Progenitor cell of endocrine pancreas (in vitro differentiated cells): ENCODE measurements around the gene F2RL1. TPM values are rescaled to one million over a fixed set of nuclear protein-coding genes. Genes with fewer than 3 reads are reported as not detected.

Experiments
- DNase-seq: peaks from one replicate; pipeline ENCODE4 v3.0.0; 2021; ENCODE audit warnings: low spot score; ENCODE audit not compliant: unreplicated experiment
- H3K27ac Mint-ChIP-seq: 2 replicates; pipeline ENCODE4 v1.8.0; 2021; ENCODE audit warnings: mild to moderate bottlenecking, moderate library complexity, mixed read lengths
- H3K27me3 Mint-ChIP-seq: 2 replicates; pipeline ENCODE4 v1.8.0; 2021; ENCODE audit warnings: mixed read lengths
- H3K36me3 Mint-ChIP-seq: 2 replicates; pipeline ENCODE4 v1.8.0; 2022; ENCODE audit warnings: mixed read lengths; ENCODE audit not compliant: insufficient read depth
- H3K4me1 Mint-ChIP-seq: 2 replicates; pipeline ENCODE4 v1.8.0; 2021; ENCODE audit warnings: low read depth, mixed read lengths
- H3K4me3 Mint-ChIP-seq: 2 replicates; pipeline ENCODE4 v1.8.0; 2021; ENCODE audit warnings: low read depth, mild to moderate bottlenecking, moderate library complexity, mixed read lengths
- H3K9me3 Mint-ChIP-seq: 2 replicates; pipeline ENCODE4 v1.8.0; 2021; ENCODE audit warnings: low read depth, mixed read lengths
- total RNA-seq: library from RNA; stranded (reverse); gene quantifications from 2 replicates; pipeline ENCODE4 v1.2.1, GENCODE V29; 2021
- TF ChIP-seq, protein P1 (sequence below): fragments of 200-600 bp; sonication (generic); IDR thresholded peaks from one replicate; pipeline ENCODE4 v1.5.0; 2021; ENCODE audit warnings: antibody characterized with exemption, mild to moderate bottlenecking; ENCODE audit not compliant: unreplicated experiment

The F2RL1 gene
- total RNA-seq, 1 donor from 2014 or later: 6.5 TPM

- Mint-ChIP-seq H3K4me3 (no peak overlapping the region), H3K4me1 (no peaks in the 10 kb centered on the region), H3K27me3 (no peaks in the 10 kb centered on the region), H3K27ac (no peak overlapping the region), H3K36me3 (peaks cover 9% of the 10 kb centered on the region), H3K9me3 (no peaks in the 10 kb centered on the region)
- TF ChIP-seq, protein P1, sequence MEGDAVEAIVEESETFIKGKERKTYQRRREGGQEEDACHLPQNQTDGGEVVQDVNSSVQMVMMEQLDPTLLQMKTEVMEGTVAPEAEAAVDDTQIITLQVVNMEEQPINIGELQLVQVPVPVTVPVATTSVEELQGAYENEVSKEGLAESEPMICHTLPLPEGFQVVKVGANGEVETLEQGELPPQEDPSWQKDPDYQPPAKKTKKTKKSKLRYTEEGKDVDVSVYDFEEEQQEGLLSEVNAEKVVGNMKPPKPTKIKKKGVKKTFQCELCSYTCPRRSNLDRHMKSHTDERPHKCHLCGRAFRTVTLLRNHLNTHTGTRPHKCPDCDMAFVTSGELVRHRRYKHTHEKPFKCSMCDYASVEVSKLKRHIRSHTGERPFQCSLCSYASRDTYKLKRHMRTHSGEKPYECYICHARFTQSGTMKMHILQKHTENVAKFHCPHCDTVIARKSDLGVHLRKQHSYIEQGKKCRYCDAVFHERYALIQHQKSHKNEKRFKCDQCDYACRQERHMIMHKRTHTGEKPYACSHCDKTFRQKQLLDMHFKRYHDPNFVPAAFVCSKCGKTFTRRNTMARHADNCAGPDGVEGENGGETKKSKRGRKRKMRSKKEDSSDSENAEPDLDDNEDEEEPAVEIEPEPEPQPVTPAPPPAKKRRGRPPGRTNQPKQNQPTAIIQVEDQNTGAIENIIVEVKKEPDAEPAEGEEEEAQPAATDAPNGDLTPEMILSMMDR: no peak
- no peak for DNase-seq
Observed at GRCh38 chr5:76831110-76831452, 12.3 kb downstream of the F2RL1 start.

GRCh38 chr5:76836181-76836580 lies 17.4 kb downstream of the F2RL1 start:
- TF ChIP-seq, protein P1: no peak
- no peak for DNase-seq
- Mint-ChIP-seq H3K27me3 (no peaks in the 10 kb centered on the region), H3K36me3 (peaks cover 9% of the 10 kb centered on the region), H3K27ac (no peak overlapping the region), H3K4me1 (peaks cover 4% of the 10 kb centered on the region), H3K9me3 (no peaks in the 10 kb centered on the region), H3K4me3 (no peak overlapping the region)

DNA sequence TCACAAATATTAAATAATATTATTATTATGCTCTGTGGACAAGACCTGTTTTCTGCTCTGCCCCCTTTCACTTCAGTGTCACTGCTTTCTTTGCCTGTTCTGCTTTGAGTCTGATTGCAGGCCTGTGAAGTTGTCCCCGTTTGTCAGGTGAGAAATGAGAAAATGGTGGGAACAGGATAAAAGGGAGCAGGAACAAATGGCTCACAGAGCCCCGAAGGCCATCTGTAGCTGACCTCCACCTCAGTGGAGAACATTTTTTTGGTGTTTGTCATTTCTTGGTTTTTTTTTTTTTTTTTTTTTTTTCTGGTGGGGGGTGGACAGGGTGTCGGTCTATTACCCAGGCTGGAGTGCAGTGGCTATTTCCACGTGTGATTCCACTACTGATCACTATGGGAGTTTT lies 17.8 kb downstream of the F2RL1 start:
- Mint-ChIP-seq H3K27ac (no peak overlapping the region), H3K9me3 (no peaks in the 10 kb centered on the region), H3K4me1 (peaks cover 4% of the 10 kb centered on the region), H3K36me3 (peaks cover 9% of the 10 kb centered on the region), H3K4me3 (no peak overlapping the region), H3K27me3 (no peaks in the 10 kb centered on the region)
- TF ChIP-seq, protein P1: no peak
- no peak for DNase-seq

GRCh38 chr5:76838481-76839261 lies 19.8 kb downstream of the F2RL1 start:
- Mint-ChIP-seq H3K27ac (no peak overlapping the region), H3K27me3 (no peaks in the 10 kb centered on the region), H3K36me3 (peaks cover 2% of the 10 kb centered on the region), H3K4me3 (no peak overlapping the region), H3K4me1 (peaks cover 4% of the 10 kb centered on the region), H3K9me3 (no peaks in the 10 kb centered on the region)
- TF ChIP-seq, protein P1: no peak
- no peak for DNase-seq

DNA sequence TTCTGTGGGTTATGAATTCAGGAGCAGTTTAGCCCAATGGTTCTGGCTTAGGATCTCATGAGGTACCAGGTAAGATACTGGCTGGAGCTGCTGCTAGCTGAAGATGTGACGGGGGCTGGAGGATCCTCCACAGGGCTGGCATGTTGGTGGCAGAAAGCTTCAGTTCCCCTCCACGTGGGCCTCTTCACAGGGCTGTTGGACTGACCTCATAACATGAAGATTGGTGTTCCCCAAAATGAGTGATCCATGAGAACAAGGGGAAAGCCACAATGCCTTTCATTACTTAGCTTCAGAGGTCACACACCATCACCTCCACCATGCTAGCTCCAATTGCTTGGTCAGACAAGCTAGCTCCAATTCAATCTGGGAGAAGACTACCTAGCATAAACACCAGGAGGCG lies 22.5 kb downstream of the F2RL1 start:
- no peak overlapping the region for H3K4me3 Mint-ChIP-seq
- H3K27ac Mint-ChIP-seq: no peak overlapping the region
- no peak for DNase-seq
- H3K27me3 Mint-ChIP-seq: no peaks in the 10 kb centered on the region
- TF ChIP-seq, protein P1: no peak
- peaks cover 4% of the 10 kb centered on the region for H3K4me1 Mint-ChIP-seq
- H3K9me3 Mint-ChIP-seq: peaks cover 3% of the 10 kb centered on the region
- H3K36me3 Mint-ChIP-seq: no peaks in the 10 kb centered on the region
